Karpas-422 (cell line): Measurements from ENCODE around the gene SCGB2B2. TPM values are rescaled to one million over a fixed set of nuclear protein-coding genes. Genes with fewer than 3 reads are reported as not detected.
"Not testable (repeated sequence)": the region's sequence is repeated elsewhere in the genome, so short reads cannot be mapped to it uniquely, and the experiment has no call there.

ENCODE experiments used
- DNase-seq: peaks from one replicate; pipeline ENCODE4 v3.0.0-alpha.2; 2015
- H2AFZ ChIP-seq: fragments of 200-600 bp; sonication (generic); 2 replicates; pipeline ENCODE4 v1.6.1; 2014; ENCODE audit warnings: antibody characterized with exemption, low read length, mixed read lengths
- H3K27ac ChIP-seq: fragments of 200-600 bp; sonication (generic); 2 replicates; pipeline ENCODE4 v1.5.1; 2014; ENCODE audit warnings: mild to moderate bottlenecking, low read length, moderate library complexity
- H3K27me3 ChIP-seq: fragments of 200-600 bp; sonication (generic); 2 replicates; pipeline ENCODE4 v1.6.1; 2014; ENCODE audit warnings: low read length, mixed read lengths
- H3K36me3 ChIP-seq: fragments of 200-600 bp; sonication (generic); 2 replicates; pipeline ENCODE4 v1.6.1; 2014; ENCODE audit warnings: low read length, mixed read lengths; ENCODE audit not compliant: insufficient read depth
- H3K4me1 ChIP-seq: fragments of 200-600 bp; sonication (generic); 2 replicates; pipeline ENCODE4 v1.6.1; 2014; ENCODE audit warnings: mild to moderate bottlenecking, low read length, mixed read lengths
- H3K4me2 ChIP-seq: fragments of 200-600 bp; sonication (generic); 2 replicates; pipeline ENCODE4 v1.6.1; 2014; ENCODE audit warnings: low read length, low read depth, mild to moderate bottlenecking; ENCODE audit not compliant: poor library complexity, severe bottlenecking
- H3K4me3 ChIP-seq: fragments of 200-600 bp; sonication (generic); 2 replicates; pipeline ENCODE4 v1.5.1; 2014; ENCODE audit warnings: mild to moderate bottlenecking, antibody characterized with exemption, low read length, mixed read lengths
- H3K79me2 ChIP-seq: fragments of 200-600 bp; sonication (generic); 2 replicates; pipeline ENCODE4 v1.6.1; 2014; ENCODE audit warnings: mild to moderate bottlenecking, low read length, mixed read lengths
- H3K9ac ChIP-seq: fragments of 200-600 bp; sonication (generic); 2 replicates; pipeline ENCODE4 v1.6.0; 2014; ENCODE audit warnings: low read length
- H3K9me2 ChIP-seq: fragments of 200-600 bp; sonication (generic), shearing (Covaris generic); replicated peaks from 2 replicates; pipeline ENCODE4 v1.6.0; 2014; ENCODE audit warnings: mild to moderate bottlenecking, low read length, moderate library complexity; ENCODE audit not compliant: insufficient read depth
- H3K9me3 ChIP-seq: fragments of 300-700, 200-600 bp; sonication (generic); 2 replicates; pipeline ENCODE4 v1.6.1; 2014; ENCODE audit warnings: low read length, mixed read lengths
- H4K20me1 ChIP-seq: fragments of 200-600 bp; sonication (generic); 2 replicates; pipeline ENCODE4 v1.6.1; 2014; ENCODE audit warnings: mild to moderate bottlenecking, antibody characterized with exemption, low read length, low read depth; ENCODE audit not compliant: insufficient read depth
- total RNA-seq: library from RNA; depleted of rRNA; stranded (reverse); fragments of >200 nt; shearing (Covaris generic); gene quantifications from 2 replicates; pipeline ENCODE4 v1.2.3, GENCODE V29; 2014; ENCODE audit warnings: low replicate concordance

The SCGB2B2 gene
- total RNA-seq, 1 experiment from 2014 or later: not detected

GRCh38 chr19:34692549-34692948 is 15.6 kb upstream of the SCGB2B2 start:
- Histone ChIP-seq H3K9me3 (no peaks in the 10 kb centered on the region), H3K4me2 (no peak overlapping the region), H3K27ac (no peak overlapping the region), H3K36me3 (no peaks in the 10 kb centered on the region), H2AFZ (no peak overlapping the region), H3K9ac (no peak overlapping the region), H4K20me1 (no peaks in the 10 kb centered on the region), H3K27me3 (no peaks in the 10 kb centered on the region), H3K4me3 (no peak overlapping the region), H3K9me2 (no peaks in the 10 kb centered on the region), H3K4me1 (no peaks in the 10 kb centered on the region), H3K79me2 (no peaks in the 10 kb centered on the region)
- DNase-seq: no peak

- Histone ChIP-seq H3K4me1 (no peaks in the 10 kb centered on the region), H3K4me2 (no peak overlapping the region), H3K27me3 (0 out of 2 replicates have a peak, but pooled peaks cover 2% of the 10 kb centered on the region), H3K4me3 (no peak overlapping the region), H3K9ac (no peak overlapping the region), H3K27ac (no peak overlapping the region), H3K79me2 (no peaks in the 10 kb centered on the region), H3K9me2 (no peaks in the 10 kb centered on the region), H3K9me3 (no peaks in the 10 kb centered on the region), H3K36me3 (no peaks in the 10 kb centered on the region), H2AFZ (no peak overlapping the region), H4K20me1 (no peaks in the 10 kb centered on the region)
- DNase-seq: no peak
Measured at GRCh38 chr19:34690372-34690771, 13.4 kb upstream of the SCGB2B2 start.

- no peak overlapping the region for H2AFZ ChIP-seq
- no peak overlapping the region for H3K4me3 ChIP-seq
- H3K9me3 ChIP-seq: no peaks in the 10 kb centered on the region
- no peaks in the 10 kb centered on the region for H3K36me3 ChIP-seq
- no peak overlapping the region for H3K27ac ChIP-seq
- 0 out of 2 replicates have a peak, but pooled peaks cover 2% of the 10 kb centered on the region for H3K27me3 ChIP-seq
- H3K4me2 ChIP-seq: no peak overlapping the region
- no peak for DNase-seq
- H3K9me2 ChIP-seq: no peaks in the 10 kb centered on the region
- no peaks in the 10 kb centered on the region for H4K20me1 ChIP-seq
- no peaks in the 10 kb centered on the region for H3K79me2 ChIP-seq
- H3K9ac ChIP-seq: no peak overlapping the region
- no peaks in the 10 kb centered on the region for H3K4me1 ChIP-seq
Measured at GRCh38 chr19:34688592-34688991, 11.6 kb upstream of the SCGB2B2 start.

- Histone ChIP-seq H3K4me3 (no peak overlapping the region), H3K79me2 (no peaks in the 10 kb centered on the region), H3K9ac (no peak overlapping the region), H3K4me2 (no peak overlapping the region), H2AFZ (no peak overlapping the region), H3K4me1 (no peaks in the 10 kb centered on the region), H4K20me1 (no peaks in the 10 kb centered on the region), H3K9me2 (no peaks in the 10 kb centered on the region), H3K36me3 (no peaks in the 10 kb centered on the region), H3K9me3 (no peaks in the 10 kb centered on the region), H3K27me3 (0 out of 2 replicates have a peak, but pooled peaks cover 2% of the 10 kb centered on the region), H3K27ac (no peak overlapping the region)
- no peak for DNase-seq
Measured at GRCh38 chr19:34687348-34687747, 10.4 kb upstream of the SCGB2B2 start.

- H3K9me2 ChIP-seq: no peaks in the 10 kb centered on the region
- no peaks in the 10 kb centered on the region for H4K20me1 ChIP-seq
- no peaks in the 10 kb centered on the region for H3K79me2 ChIP-seq
- no peak overlapping the region for H3K4me3 ChIP-seq
- no peaks in the 10 kb centered on the region for H3K9me3 ChIP-seq
- H3K36me3 ChIP-seq: no peaks in the 10 kb centered on the region
- no peak for DNase-seq
- no peak overlapping the region for H3K9ac ChIP-seq
- H3K4me1 ChIP-seq: no peaks in the 10 kb centered on the region
- H3K27me3 ChIP-seq: 0 out of 2 replicates have a peak, but pooled peaks cover 2% of the 10 kb centered on the region
- no peak overlapping the region for H3K27ac ChIP-seq
- H3K4me2 ChIP-seq: no peak overlapping the region
- H2AFZ ChIP-seq: no peak overlapping the region
Measured at GRCh38 chr19:34686455-34686854, 9.5 kb upstream of the SCGB2B2 start.

- H3K9me3 ChIP-seq, DNase-seq: not testable (repeated sequence)
Measured at GRCh38 chr19:34685266-34685665, 8.3 kb upstream of the SCGB2B2 start.

GRCh38 chr19:34681478-34681877 is 4.5 kb upstream of the SCGB2B2 start:
- no peak for DNase-seq
- H3K4me3 ChIP-seq: no peak overlapping the region
- H3K79me2 ChIP-seq: no peaks in the 10 kb centered on the region
- H3K9ac ChIP-seq: no peak overlapping the region
- peaks cover 5% of the 10 kb centered on the region; the same call in 1 of the 2 replicates for H3K4me1 ChIP-seq
- H4K20me1 ChIP-seq: no peaks in the 10 kb centered on the region
- no peaks in the 10 kb centered on the region for H3K9me3 ChIP-seq
- no peaks in the 10 kb centered on the region for H3K27me3 ChIP-seq
- no peak overlapping the region for H3K4me2 ChIP-seq
- no peaks in the 10 kb centered on the region for H3K9me2 ChIP-seq
- no peak overlapping the region for H2AFZ ChIP-seq
- no peak overlapping the region for H3K27ac ChIP-seq
- no peaks in the 10 kb centered on the region for H3K36me3 ChIP-seq

More at GRCh38 chr19:34685266-34685665, 8.3 kb upstream of the SCGB2B2 start:
- not testable (repeated sequence) for H3K4me2 ChIP-seq, H3K27ac ChIP-seq, H3K27me3 ChIP-seq, H3K4me1 ChIP-seq, H4K20me1 ChIP-seq, H3K79me2 ChIP-seq, H3K36me3 ChIP-seq, H3K9ac ChIP-seq, H3K4me3 ChIP-seq, H3K9me2 ChIP-seq, H2AFZ ChIP-seq

GRCh38 chr19:34678421-34678820 is 1.5 kb upstream of the SCGB2B2 start:
- Histone ChIP-seq H3K9me3 (no peaks in the 10 kb centered on the region), H3K9ac (no peak overlapping the region), H3K4me2 (no peak overlapping the region), H3K79me2 (no peaks in the 10 kb centered on the region), H3K27ac (no peak overlapping the region), H2AFZ (no peak overlapping the region), H3K36me3 (no peaks in the 10 kb centered on the region), H3K4me3 (no peak overlapping the region), H3K27me3 (no peaks in the 10 kb centered on the region), H3K4me1 (peaks cover 5% of the 10 kb centered on the region; the same call in 1 of the 2 replicates), H4K20me1 (no peaks in the 10 kb centered on the region), H3K9me2 (no peaks in the 10 kb centered on the region)
- no peak for DNase-seq

GRCh38 chr19:34678085-34678412 is 1.1 kb upstream of the SCGB2B2 start:
- H3K9me2 ChIP-seq: no peaks in the 10 kb centered on the region
- no peaks in the 10 kb centered on the region for H3K79me2 ChIP-seq
- H3K27me3 ChIP-seq: no peaks in the 10 kb centered on the region
- no peak overlapping the region for H2AFZ ChIP-seq
- no peak for DNase-seq
- peaks cover 5% of the 10 kb centered on the region; the same call in 1 of the 2 replicates for H3K4me1 ChIP-seq
- no peak overlapping the region for H3K4me2 ChIP-seq
- H3K9ac ChIP-seq: no peak overlapping the region
- no peaks in the 10 kb centered on the region for H3K9me3 ChIP-seq
- H3K4me3 ChIP-seq: no peak overlapping the region
- no peaks in the 10 kb centered on the region for H3K36me3 ChIP-seq
- H4K20me1 ChIP-seq: no peaks in the 10 kb centered on the region
- H3K27ac ChIP-seq: no peak overlapping the region
